A549 (cell line): Measurements from ENCODE around the gene CCDC43.

Source experiments
- BCL3 ChIP-seq: fragments of >200 bp; sonication (Bioruptor Twin); formaldehyde crosslinking; IDR thresholded peaks from 3 replicates; pipeline ENCODE4 v1.6.1; 2016
- CHD4 ChIP-seq: fragments of 200-600 bp; sonication (generic); IDR thresholded peaks from 2 replicates; pipeline ENCODE4 v1.6.1; 2016; ENCODE audit warnings: antibody characterized with exemption, mild to moderate bottlenecking, borderline replicate concordance
- CTCF ChIP-seq: fragments of >200 bp; sonication (Bioruptor Twin); formaldehyde crosslinking; IDR thresholded peaks from 3 replicates; pipeline ENCODE4 v1.5.1; 2016
- MAFK ChIP-seq: fragments of 450-650 bp; IDR thresholded peaks from 2 replicates; pipeline ENCODE4 v1.6.1; 2014; ENCODE audit not compliant: partially characterized antibody
- SMC3 ChIP-seq: fragments of >200 bp; sonication (Bioruptor Twin); formaldehyde crosslinking; IDR thresholded peaks from 3 replicates; pipeline ENCODE4 v1.6.1; 2018; ENCODE audit warnings: inconsistent platforms
- TF ChIP-seq, protein P1 (sequence below): IDR thresholded peaks from 2 replicates; pipeline ENCODE4 v1.6.1; 2012

DNA sequence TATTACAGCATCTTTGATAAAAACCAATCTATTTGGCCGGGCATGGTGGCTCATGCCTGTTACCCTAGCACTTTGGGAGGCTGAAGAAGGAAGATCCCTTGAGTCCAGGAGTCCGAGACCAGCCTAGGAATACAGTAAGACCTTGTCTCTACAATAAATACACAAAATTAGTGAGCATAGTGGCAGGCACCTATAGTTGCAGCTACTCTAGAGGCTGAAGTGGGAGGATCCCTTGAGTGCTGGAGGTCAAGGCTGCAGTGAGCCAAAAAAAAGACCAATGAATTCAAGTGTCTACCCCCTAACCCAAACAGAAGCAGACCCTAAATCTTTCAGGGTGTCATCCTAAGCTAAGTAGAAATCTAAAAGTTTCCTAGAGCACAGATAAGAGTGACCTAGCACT is 40.6 kb downstream of the CCDC43 start:
- no peak for TF ChIP-seq CTCF
- no peak for TF ChIP-seq CHD4
- TF ChIP-seq SMC3 = no peak
- no peak for TF ChIP-seq MAFK
- no peak for TF ChIP-seq BCL3
- TF ChIP-seq, protein P1, sequence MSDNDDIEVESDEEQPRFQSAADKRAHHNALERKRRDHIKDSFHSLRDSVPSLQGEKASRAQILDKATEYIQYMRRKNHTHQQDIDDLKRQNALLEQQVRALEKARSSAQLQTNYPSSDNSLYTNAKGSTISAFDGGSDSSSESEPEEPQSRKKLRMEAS = no peak
